OCI-LY7 (cell line): ENCODE measurements around the gene LINGO4. TPM values are rescaled to one million over a fixed set of nuclear protein-coding genes. Genes with fewer than 3 reads are reported as not detected.

Source experiments
- BruUV-seq: library from RNA; stranded (reverse); fragments of 400-500 nt; replicated peaks from 2 replicates; lab custom pipeline; 2021; lab: Mats Ljungman, UMichigan
- CTCF ChIA-PET: fragments of 300-600 bp; sonication (Branson Sonifier 250); formaldehyde crosslinking; loops from one replicate; lab custom pipeline; 2022; ENCODE audit warnings: antibody characterized with exemption; ENCODE audit not compliant: unreplicated experiment; lab: Charles Lee
- POLR2A ChIA-PET: fragments of 300-600 bp; sonication (Branson Sonifier 250); formaldehyde crosslinking; loops from one replicate; lab custom pipeline; 2022; ENCODE audit warnings: antibody characterized with exemption; lab: Charles Lee
- DNase-seq: peaks from one replicate; pipeline ENCODE4 v3.0.0-alpha.2; 2015; ENCODE audit warnings: low spot score
- H2AFZ ChIP-seq: fragments of 200-600 bp; sonication (generic), shearing (Covaris generic); 2 replicates; pipeline ENCODE4 v1.6.1; 2014; ENCODE audit warnings: mild to moderate bottlenecking, antibody characterized with exemption, low read length, moderate library complexity
- H3K27ac ChIP-seq: fragments of 200-600 bp; sonication (generic); 2 replicates; pipeline ENCODE4 v1.5.1; 2014; ENCODE audit warnings: mixed run types, low read depth, mild to moderate bottlenecking, moderate library complexity, low read length, inconsistent platforms; ENCODE audit not compliant: poor library complexity, severe bottlenecking
- H3K36me3 ChIP-seq: fragments of 200-600 bp; sonication (generic); 2 replicates; pipeline ENCODE4 v1.6.1; 2014; ENCODE audit warnings: mild to moderate bottlenecking, antibody characterized with exemption, low read length, moderate library complexity, mixed read lengths; ENCODE audit not compliant: insufficient read depth
- H3K4me1 ChIP-seq: fragments of 200-600 bp; sonication (generic); 2 replicates; pipeline ENCODE4 v1.5.1; 2014; ENCODE audit warnings: mild to moderate bottlenecking, low read length; ENCODE audit not compliant: insufficient read depth, poor library complexity, severe bottlenecking
- H3K4me2 ChIP-seq: fragments of 200-600 bp; sonication (generic); 2 replicates; pipeline ENCODE4 v1.6.1; 2014; ENCODE audit warnings: mild to moderate bottlenecking, low read length
- H3K4me3 ChIP-seq: fragments of 200-600 bp; sonication (generic); 2 replicates; pipeline ENCODE4 v1.5.1; 2014; ENCODE audit warnings: mild to moderate bottlenecking, low read depth, low read length; ENCODE audit not compliant: poor library complexity, severe bottlenecking
- H3K79me2 ChIP-seq: fragments of 200-600 bp; sonication (generic); 2 replicates; pipeline ENCODE4 v1.6.1; 2016; ENCODE audit warnings: low read depth, mild to moderate bottlenecking, low read length, moderate library complexity, mixed read lengths; ENCODE audit not compliant: insufficient read depth
- H3K9me2 ChIP-seq: fragments of 200-600 bp; sonication (generic); 2 replicates; pipeline ENCODE4 v1.6.1; 2016; ENCODE audit warnings: mild to moderate bottlenecking, low read length, mixed read lengths; ENCODE audit not compliant: insufficient read depth
- H3K9me3 ChIP-seq: fragments of 200-600 bp; sonication (generic); 2 replicates; pipeline ENCODE4 v1.6.1; 2014; ENCODE audit warnings: mild to moderate bottlenecking, mixed run types, low read length, mixed read lengths
- H4K20me1 ChIP-seq: fragments of 200-600 bp; sonication (generic); 2 replicates; pipeline ENCODE4 v1.6.1; 2014; ENCODE audit warnings: mild to moderate bottlenecking, antibody characterized with exemption, low read length, moderate library complexity, mixed read lengths; ENCODE audit not compliant: insufficient read depth
- EZH2phosphoT487 ChIP-seq: fragments of 200-600 bp; sonication (generic); IDR thresholded peaks from 2 replicates; pipeline ENCODE4 v1.6.1; 2018; ENCODE audit warnings: low read depth, borderline replicate concordance, mild to moderate bottlenecking, mixed run types, antibody characterized with exemption, low read length, moderate library complexity, mixed read lengths
- intact Hi-C: fragments of 100-400 bp; cut with micrococcal nuclease; formaldehyde crosslinking; loops from one replicate; pipeline ENCODE4 v1.10.0; 2022; ENCODE audit not compliant: unreplicated experiment
- total RNA-seq, 2 experiments: library from RNA; depleted of rRNA in 1 of 2; stranded (reverse); fragments of >200 nt in 1 of 2; shearing (Covaris generic) in 1 of 2; gene quantifications; 2 replicates each; pipeline ENCODE4 v1.2.3, GENCODE V29; 2014 to 2022
- TF ChIP-seq, protein P1 (sequence below): fragments of 200-600 bp; sonication (generic); conservative IDR thresholded peaks from 2 replicates; pipeline ENCODE4 v1.5.1; 2014; ENCODE audit warnings: mild to moderate bottlenecking, antibody characterized with exemption, low read length, moderate library complexity, mixed read lengths

The LINGO4 gene
- total RNA-seq, 2 experiments from 2014 or later: not detected

GRCh38 chr1:151825751-151826660 is 20.8 kb upstream of the LINGO4 start:
- POLR2A ChIA-PET: no interaction called here
- CTCF ChIA-PET: no interaction called here

GRCh38 chr1:151825204-151825603 is 20.0 kb upstream of the LINGO4 start:
- DNase-seq: no peak
- no peaks in the 10 kb centered on the region for H3K36me3 ChIP-seq
- H3K27ac ChIP-seq: no peak overlapping the region
- no peak overlapping the region for H3K4me2 ChIP-seq
- H3K9me2 ChIP-seq: no peaks in the 10 kb centered on the region
- BruUV-seq: no TSS peak
- H4K20me1 ChIP-seq: no peaks in the 10 kb centered on the region
- peaks cover 21% of the 10 kb centered on the region for H3K4me1 ChIP-seq
- ChIA-PET POLR2A (no interaction called here), CTCF (no interaction called here)
- H3K4me3 ChIP-seq: no peak overlapping the region
- no peaks in the 10 kb centered on the region for H3K79me2 ChIP-seq
- no peak overlapping the region for H2AFZ ChIP-seq
- no peaks in the 10 kb centered on the region for H3K9me3 ChIP-seq
- no peak for TF ChIP-seq EZH2phosphoT487
- TF ChIP-seq, protein P1, sequence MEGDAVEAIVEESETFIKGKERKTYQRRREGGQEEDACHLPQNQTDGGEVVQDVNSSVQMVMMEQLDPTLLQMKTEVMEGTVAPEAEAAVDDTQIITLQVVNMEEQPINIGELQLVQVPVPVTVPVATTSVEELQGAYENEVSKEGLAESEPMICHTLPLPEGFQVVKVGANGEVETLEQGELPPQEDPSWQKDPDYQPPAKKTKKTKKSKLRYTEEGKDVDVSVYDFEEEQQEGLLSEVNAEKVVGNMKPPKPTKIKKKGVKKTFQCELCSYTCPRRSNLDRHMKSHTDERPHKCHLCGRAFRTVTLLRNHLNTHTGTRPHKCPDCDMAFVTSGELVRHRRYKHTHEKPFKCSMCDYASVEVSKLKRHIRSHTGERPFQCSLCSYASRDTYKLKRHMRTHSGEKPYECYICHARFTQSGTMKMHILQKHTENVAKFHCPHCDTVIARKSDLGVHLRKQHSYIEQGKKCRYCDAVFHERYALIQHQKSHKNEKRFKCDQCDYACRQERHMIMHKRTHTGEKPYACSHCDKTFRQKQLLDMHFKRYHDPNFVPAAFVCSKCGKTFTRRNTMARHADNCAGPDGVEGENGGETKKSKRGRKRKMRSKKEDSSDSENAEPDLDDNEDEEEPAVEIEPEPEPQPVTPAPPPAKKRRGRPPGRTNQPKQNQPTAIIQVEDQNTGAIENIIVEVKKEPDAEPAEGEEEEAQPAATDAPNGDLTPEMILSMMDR: no peak
- intact Hi-C loops: no loop called here

More at GRCh38 chr1:151825751-151826660, 20.8 kb upstream of the LINGO4 start:
- H3K36me3 ChIP-seq: no peaks in the 10 kb centered on the region
- no peak overlapping the region for H3K4me3 ChIP-seq
- peaks cover 20% of the 10 kb centered on the region for H3K4me1 ChIP-seq
- peak; percentile 20 for DNase-seq
- H3K4me2 ChIP-seq: no peak overlapping the region
- H3K9me3 ChIP-seq: no peaks in the 10 kb centered on the region
- 0 out of 2 replicates have a peak overlapping the region, but pooled peaks have one; percentile 33 for H2AFZ ChIP-seq
- no peaks in the 10 kb centered on the region for H3K79me2 ChIP-seq
- H3K27ac ChIP-seq: no peak overlapping the region
- TF ChIP-seq, protein P1: peak; percentile 23; the same call in 1 of the 2 replicates
- no peak for TF ChIP-seq EZH2phosphoT487
- H4K20me1 ChIP-seq: no peaks in the 10 kb centered on the region
- intact Hi-C loops: no loop called here
- no peaks in the 10 kb centered on the region for H3K9me2 ChIP-seq
- BruUV-seq: no TSS peak

DNA sequence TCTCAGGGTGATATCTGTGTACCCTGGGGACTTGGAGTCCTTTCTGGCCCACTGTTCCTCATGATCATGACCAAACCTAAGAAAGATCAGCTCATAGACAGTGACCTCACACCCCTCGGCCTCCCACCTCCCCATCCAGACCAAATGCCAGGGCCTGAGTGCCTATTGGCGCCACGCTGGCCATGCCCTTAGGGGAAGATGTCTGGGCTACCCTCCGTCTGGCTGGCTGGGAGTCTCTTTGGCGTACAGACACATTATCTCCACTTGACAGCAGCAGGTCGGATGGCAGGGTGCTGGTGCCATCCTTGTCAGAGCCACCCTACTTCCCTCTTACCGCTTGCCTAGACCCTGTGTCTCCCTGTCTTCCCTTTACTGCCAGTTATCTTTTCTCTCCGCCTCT is 18.0 kb upstream of the LINGO4 start:
- Histone ChIP-seq H2AFZ (no peak overlapping the region), H3K79me2 (no peaks in the 10 kb centered on the region), H3K36me3 (no peaks in the 10 kb centered on the region), H3K9me2 (no peaks in the 10 kb centered on the region), H4K20me1 (no peaks in the 10 kb centered on the region), H3K4me2 (no peak overlapping the region), H3K4me3 (no peak overlapping the region), H3K9me3 (no peaks in the 10 kb centered on the region), H3K27ac (no peak overlapping the region), H3K4me1 (peaks cover 21% of the 10 kb centered on the region)
- TF ChIP-seq, protein P1: no peak
- no peak for TF ChIP-seq EZH2phosphoT487
- DNase-seq: no peak
- POLR2A ChIA-PET: no interaction called here
- BruUV-seq: no TSS peak
- intact Hi-C loops: no loop called here
- CTCF ChIA-PET: no interaction called here
